OCI-LY1 (cell line): ENCODE results near the gene ADAMTSL2.

Experiments used
- H2AFZ ChIP-seq: fragments of 200-600 bp; sonication (generic), shearing (Covaris generic); 2 replicates; pipeline ENCODE4 v1.6.0; 2014; ENCODE audit warnings: antibody characterized with exemption, mild to moderate bottlenecking, low read length
- H3F3A ChIP-seq: fragments of 200-600 bp; sonication (generic), shearing (Covaris generic); 2 replicates; pipeline ENCODE4 v1.6.0; 2014; ENCODE audit warnings: mild to moderate bottlenecking, antibody characterized with exemption, low read length, moderate library complexity; ENCODE audit not compliant: insufficient read depth
- H3K27ac ChIP-seq: fragments of 200-600 bp; sonication (generic); 2 replicates; pipeline ENCODE4 v1.5.1; 2014; ENCODE audit warnings: low read length, mixed run types, mild to moderate bottlenecking, low read depth; ENCODE audit not compliant: poor library complexity, severe bottlenecking
- H3K27me3 ChIP-seq: fragments of 200-600 bp; sonication (generic); 2 replicates; pipeline ENCODE4 v1.6.0; 2014; ENCODE audit warnings: antibody characterized with exemption, mild to moderate bottlenecking, low read length, moderate library complexity; ENCODE audit not compliant: insufficient read depth
- H3K36me3 ChIP-seq: fragments of 200-600 bp; sonication (generic); 2 replicates; pipeline ENCODE4 v1.6.1; 2014; ENCODE audit warnings: mild to moderate bottlenecking, antibody characterized with exemption, low read length, moderate library complexity, mixed read lengths; ENCODE audit not compliant: insufficient read depth
- H3K4me1 ChIP-seq: fragments of 200-600 bp; sonication (generic); 2 replicates; pipeline ENCODE4 v1.5.1; 2014; ENCODE audit warnings: mild to moderate bottlenecking, low read length, moderate library complexity; ENCODE audit not compliant: insufficient read depth, severe bottlenecking
- H3K4me2 ChIP-seq: fragments of 200-600 bp; sonication (generic), shearing (Covaris generic); 2 replicates; pipeline ENCODE4 v1.6.1; 2014; ENCODE audit warnings: low read length
- H3K4me3 ChIP-seq: fragments of 200-600 bp; sonication (generic); 2 replicates; pipeline ENCODE4 v1.5.1; 2014; ENCODE audit warnings: low read length, low read depth, mild to moderate bottlenecking, mixed read lengths; ENCODE audit not compliant: poor library complexity, severe bottlenecking
- H3K79me2 ChIP-seq: fragments of 200-600 bp; shearing (Covaris generic); 2 replicates; pipeline ENCODE4 v1.6.1; 2016; ENCODE audit warnings: mixed run types, low read length, mixed read lengths; ENCODE audit not compliant: insufficient read depth
- H3K9ac ChIP-seq: fragments of 200-600 bp; sonication (generic), shearing (Covaris generic); 2 replicates; pipeline ENCODE4 v1.6.1; 2014; ENCODE audit warnings: mild to moderate bottlenecking, low read length, mixed read lengths
- H3K9me2 ChIP-seq: fragments of 200-600 bp; sonication (generic), shearing (Covaris generic); 2 replicates; pipeline ENCODE4 v1.6.1; 2014; ENCODE audit warnings: low read depth, mild to moderate bottlenecking, low read length, mixed read lengths
- H3K9me3 ChIP-seq: fragments of 200-600 bp; shearing (Covaris generic); 2 replicates; pipeline ENCODE4 v1.6.1; 2014; ENCODE audit warnings: low read length, mixed read lengths
- H4K20me1 ChIP-seq: fragments of 200-600 bp; sonication (generic), shearing (Covaris generic); 2 replicates; pipeline ENCODE4 v1.6.0; 2016; ENCODE audit warnings: mild to moderate bottlenecking, low read length; ENCODE audit not compliant: insufficient read depth
- EZH2 ChIP-seq: fragments of 200-600 bp; sonication (generic), shearing (Covaris generic); IDR thresholded peaks from 2 replicates; pipeline ENCODE4 v1.8.0; 2017; ENCODE audit warnings: borderline replicate concordance, mixed run types, mild to moderate bottlenecking, antibody characterized with exemption, low read length, moderate library complexity, mixed read lengths
- TF ChIP-seq, protein P1 (sequence below): fragments of 200-600 bp; sonication (generic), shearing (Covaris generic); IDR thresholded peaks from 2 replicates; pipeline ENCODE4 v1.5.1; 2017; ENCODE audit warnings: mild to moderate bottlenecking, antibody characterized with exemption, low read length, moderate library complexity, mixed read lengths

The ADAMTSL2 gene

GRCh38 chr9:133493428-133493827, 41.1 kb upstream of the ADAMTSL2 start:
- H3K4me2 ChIP-seq: no peak overlapping the region

GRCh38 chr9:133493845-133494540, 40.5 kb upstream of the ADAMTSL2 start:
- no peaks in the 10 kb centered on the region for H3K9me2 ChIP-seq

More at GRCh38 chr9:133493428-133493827, 41.1 kb upstream of the ADAMTSL2 start:
- Histone ChIP-seq H3K36me3 (no peaks in the 10 kb centered on the region), H4K20me1 (no peaks in the 10 kb centered on the region), H3K79me2 (no peaks in the 10 kb centered on the region), H3K27ac (no peak overlapping the region), H3K4me3 (no peak overlapping the region), H3K9ac (no peak overlapping the region), H3F3A (no peaks in the 10 kb centered on the region), H3K9me3 (no peaks in the 10 kb centered on the region), H3K9me2 (no peaks in the 10 kb centered on the region), H3K27me3 (peaks cover 7% of the 10 kb centered on the region; the same call in 1 of the 2 replicates), H2AFZ (no peak overlapping the region), H3K4me1 (no peaks in the 10 kb centered on the region)
- TF ChIP-seq EZH2: no peak
- TF ChIP-seq, protein P1, sequence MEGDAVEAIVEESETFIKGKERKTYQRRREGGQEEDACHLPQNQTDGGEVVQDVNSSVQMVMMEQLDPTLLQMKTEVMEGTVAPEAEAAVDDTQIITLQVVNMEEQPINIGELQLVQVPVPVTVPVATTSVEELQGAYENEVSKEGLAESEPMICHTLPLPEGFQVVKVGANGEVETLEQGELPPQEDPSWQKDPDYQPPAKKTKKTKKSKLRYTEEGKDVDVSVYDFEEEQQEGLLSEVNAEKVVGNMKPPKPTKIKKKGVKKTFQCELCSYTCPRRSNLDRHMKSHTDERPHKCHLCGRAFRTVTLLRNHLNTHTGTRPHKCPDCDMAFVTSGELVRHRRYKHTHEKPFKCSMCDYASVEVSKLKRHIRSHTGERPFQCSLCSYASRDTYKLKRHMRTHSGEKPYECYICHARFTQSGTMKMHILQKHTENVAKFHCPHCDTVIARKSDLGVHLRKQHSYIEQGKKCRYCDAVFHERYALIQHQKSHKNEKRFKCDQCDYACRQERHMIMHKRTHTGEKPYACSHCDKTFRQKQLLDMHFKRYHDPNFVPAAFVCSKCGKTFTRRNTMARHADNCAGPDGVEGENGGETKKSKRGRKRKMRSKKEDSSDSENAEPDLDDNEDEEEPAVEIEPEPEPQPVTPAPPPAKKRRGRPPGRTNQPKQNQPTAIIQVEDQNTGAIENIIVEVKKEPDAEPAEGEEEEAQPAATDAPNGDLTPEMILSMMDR: no peak

GRCh38 chr9:133494636-133495326, 39.7 kb upstream of the ADAMTSL2 start:
- no peaks in the 10 kb centered on the region for H4K20me1 ChIP-seq
- H3K4me3 ChIP-seq: no peak overlapping the region
- H3K36me3 ChIP-seq: no peaks in the 10 kb centered on the region
- no peak overlapping the region for H3K9ac ChIP-seq
- H3K27ac ChIP-seq: no peak overlapping the region
- H3K9me2 ChIP-seq: no peaks in the 10 kb centered on the region
- H3K4me2 ChIP-seq: no peak overlapping the region
- H3K79me2 ChIP-seq: no peaks in the 10 kb centered on the region
- no peaks in the 10 kb centered on the region for H3K9me3 ChIP-seq
- TF ChIP-seq, protein P1: no peak
- TF ChIP-seq EZH2: no peak
- no peaks in the 10 kb centered on the region for H3F3A ChIP-seq
- H3K27me3 ChIP-seq: peaks cover 7% of the 10 kb centered on the region; the same call in 1 of the 2 replicates
- H2AFZ ChIP-seq: no peak overlapping the region
- no peaks in the 10 kb centered on the region for H3K4me1 ChIP-seq

More at GRCh38 chr9:133493845-133494540, 40.5 kb upstream of the ADAMTSL2 start:
- TF ChIP-seq, protein P1: no peak
- no peak for TF ChIP-seq EZH2
- Histone ChIP-seq H3K4me2 (no peak overlapping the region), H3K4me1 (no peaks in the 10 kb centered on the region), H3K9me3 (no peaks in the 10 kb centered on the region), H2AFZ (no peak overlapping the region), H3K9ac (no peak overlapping the region), H3K79me2 (no peaks in the 10 kb centered on the region), H3K4me3 (no peak overlapping the region), H3F3A (no peaks in the 10 kb centered on the region), H3K27me3 (peaks cover 7% of the 10 kb centered on the region; the same call in 1 of the 2 replicates), H3K36me3 (no peaks in the 10 kb centered on the region), H3K27ac (no peak overlapping the region), H4K20me1 (no peaks in the 10 kb centered on the region)
